T-cell (primary cell): ENCODE results near the gene ACTN1. TPM values are rescaled to one million over a fixed set of nuclear protein-coding genes. Genes with fewer than 3 reads are reported as not detected.

ENCODE experiments used
- ATAC-seq, 4 experiments: fragments of 200-7000 bp in 3 of 4; fragments of 150-1000 bp in 1 of 4; cut with Tn5 transposase; replicated peaks in 1 of 4; 1 replicate in 3 of 4; 2 replicates in 1 of 4; pipeline ENCODE4 v1.10.0; 2021; ENCODE audit warnings: moderate library complexity in 3 of 4, mild to moderate bottlenecking in 2 of 4, moderate number of reproducible peaks in 1 of 4
- CTCF ChIA-PET, 2 donors: fragments of 300-600 bp; sonication (Branson Sonifier 250); formaldehyde crosslinking; loops; one replicate each; lab custom pipeline; 2022; ENCODE audit warnings: antibody characterized with exemption in 2 of 2; lab: Charles Lee
- POLR2A ChIA-PET, 2 donors: fragments of 300-600 bp; sonication (Branson Sonifier 250); formaldehyde crosslinking; loops; one replicate each; lab custom pipeline; 2022; ENCODE audit warnings: antibody characterized with exemption in 2 of 2; lab: Charles Lee
- DNase-seq, 35 experiments: peaks; one replicate each; pipeline versions ENCODE4 v3.0.0 to v3.0.0-alpha.2; 2013 to 2023
- H3K27ac ChIP-seq: one replicate; pipeline ENCODE4 v1.5.1; 2013; ENCODE audit warnings: low read length
- H3K27me3 ChIP-seq, 2 experiments: replicated peaks in 1 of 2; 1 replicate in 1 of 2; 2 replicates in 1 of 2; pipeline versions ENCODE4 v1.6.1 to v1.7.0; 2013; ENCODE audit warnings: low read length in 1 of 2, mixed read lengths in 1 of 2; ENCODE audit not compliant: control insufficient read depth in 2 of 2, insufficient read depth in 2 of 2; ENCODE audit errors: extremely low read depth in 1 of 2
- H3K36me3 ChIP-seq, 2 donors: 1 replicate in 1 of 2; 2 replicates in 1 of 2; pipeline versions ENCODE4 v1.6.1 to v1.7.0; 2013; ENCODE audit warnings: low read length in 1 of 2; ENCODE audit not compliant: control insufficient read depth in 2 of 2, insufficient read depth in 1 of 2; ENCODE audit errors: extremely low read depth in 1 of 2
- H3K4me1 ChIP-seq, 2 experiments: 1 replicate in 1 of 2; 2 replicates in 1 of 2; pipeline versions ENCODE4 v1.6.1 to v1.7.0; 2013; ENCODE audit warnings: low read length in 2 of 2, mixed read lengths in 1 of 2; ENCODE audit not compliant: insufficient read depth in 2 of 2, control insufficient read depth in 1 of 2; ENCODE audit errors: extremely low read depth in 1 of 2
- H3K4me3 ChIP-seq, 2 donors: 1 replicate in 1 of 2; 2 replicates in 1 of 2; pipeline versions ENCODE4 v1.5.1 to v1.7.0; 2013; ENCODE audit warnings: mild to moderate bottlenecking in 2 of 2, low read length in 1 of 2, moderate library complexity in 1 of 2; ENCODE audit not compliant: control insufficient read depth in 1 of 2; ENCODE audit errors: extremely low read depth in 1 of 2
- H3K9me3 ChIP-seq: 2 replicates; pipeline ENCODE4 v1.7.0; 2013
- H3K27ac Mint-ChIP-seq, 2 donors: one replicate each; pipeline ENCODE4 v1.8.0; 2020 to 2021; ENCODE audit warnings: mild to moderate bottlenecking in 2 of 2, mixed read lengths in 2 of 2
- H3K27me3 Mint-ChIP-seq, 2 donors: one replicate each; pipeline ENCODE4 v1.8.0; 2021 to 2022; ENCODE audit warnings: mixed read lengths in 2 of 2
- H3K36me3 Mint-ChIP-seq: one replicate; pipeline ENCODE4 v1.8.0; 2021; ENCODE audit warnings: mixed read lengths
- H3K4me1 Mint-ChIP-seq, 3 donors: one replicate each; pipeline ENCODE4 v1.8.0; 2020 to 2022; ENCODE audit warnings: mixed read lengths in 3 of 3, mild to moderate bottlenecking in 1 of 3
- H3K4me3 Mint-ChIP-seq, 3 donors: one replicate each; pipeline ENCODE4 v1.8.0; 2020 to 2022; ENCODE audit warnings: mild to moderate bottlenecking in 3 of 3, mixed read lengths in 3 of 3, moderate library complexity in 3 of 3
- H3K9me3 Mint-ChIP-seq, 3 donors: one replicate each; pipeline ENCODE4 v1.8.0; 2020 to 2022; ENCODE audit warnings: mixed read lengths in 3 of 3
- whole genome bisulfite sequencing: methylation state at CpG from one replicate; pipeline ENCODE4 v1.1.5; 2013; ENCODE audit warnings: missing lambda C conversion rate; ENCODE audit not compliant: insufficient coverage; 5-methylcytosine and 5-hydroxymethylcytosine counted together
- total RNA-seq, 35 experiments: library from RNA in 6 of 35; stranded (reverse) in 6 of 35; fragments of 120-200 nt in 1 of 35; gene quantifications; one replicate each; pipeline versions ENCODE4 v1.2.1 to v1.2.4 and lab custom pipeline; 2013 to 2026

ACTN1 gene
- total RNA-seq, 5 donors from 2014 or later (not counting 1 experiment from before 2014, with no cell fraction given): 84.8 to 219 (median 122) TPM

DNA sequence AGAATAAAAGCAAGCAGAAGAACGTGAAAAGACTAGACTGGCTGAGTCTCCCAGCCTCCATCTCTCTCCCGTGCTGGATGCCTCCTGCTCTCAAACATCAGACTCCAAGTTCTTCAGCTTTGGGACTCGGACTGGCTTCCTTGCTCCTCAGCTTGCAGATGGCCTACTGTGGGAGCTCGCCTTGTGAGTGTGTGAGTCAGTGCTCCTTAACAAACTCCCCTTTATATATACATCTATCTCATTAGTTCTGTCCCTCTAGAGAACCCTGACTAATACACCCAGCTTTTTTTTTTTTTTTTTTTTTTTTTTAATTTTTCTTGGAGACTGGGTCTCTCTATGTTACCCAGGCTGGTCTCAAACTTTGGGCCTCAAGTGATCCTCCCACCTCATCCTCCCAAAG lies 46.9 kb downstream of the ACTN1 start:
- ChIA-PET POLR2A (no interaction called here), CTCF (interaction anchor here (0.6 to 0.9 kb wide), 4 partner anchors 21 to 129 kb away, joined by 4 to 5 read pairs (median 4); no protein-coding TSS in a partner anchor)
- no peaks in the 10 kb centered on the region for H3K9me3 ChIP-seq
- H3K27ac Mint-ChIP-seq: peak overlapping the region; percentile 67 to 79
- no peaks in the 10 kb centered on the region for H3K27me3 ChIP-seq
- no peak for DNase-seq
- no peak for ATAC-seq
- H3K27me3 Mint-ChIP-seq: no peaks in the 10 kb centered on the region
- H3K36me3 ChIP-seq: peaks cover 0 to 2% of the 10 kb centered on the region in 2 donors
- no peak overlapping the region for H3K4me3 ChIP-seq
- peaks cover 0 to under 1% (median 0%) of the 10 kb centered on the region in 3 donors for H3K9me3 Mint-ChIP-seq
- H3K36me3 Mint-ChIP-seq: peaks cover 12% of the 10 kb centered on the region
- H3K4me1 ChIP-seq: peaks cover 29 to 60% of the 10 kb centered on the region in 2 experiments
- peaks cover 80 to 86% (median 81%) of the 10 kb centered on the region in 3 donors for H3K4me1 Mint-ChIP-seq
- WGBS: 87% methylated on average over 4 of the region's 4 CpGs
- H3K27ac ChIP-seq: no peak overlapping the region
- peak overlapping the region in 1 of 3 donors; percentile 9 for H3K4me3 Mint-ChIP-seq

DNA sequence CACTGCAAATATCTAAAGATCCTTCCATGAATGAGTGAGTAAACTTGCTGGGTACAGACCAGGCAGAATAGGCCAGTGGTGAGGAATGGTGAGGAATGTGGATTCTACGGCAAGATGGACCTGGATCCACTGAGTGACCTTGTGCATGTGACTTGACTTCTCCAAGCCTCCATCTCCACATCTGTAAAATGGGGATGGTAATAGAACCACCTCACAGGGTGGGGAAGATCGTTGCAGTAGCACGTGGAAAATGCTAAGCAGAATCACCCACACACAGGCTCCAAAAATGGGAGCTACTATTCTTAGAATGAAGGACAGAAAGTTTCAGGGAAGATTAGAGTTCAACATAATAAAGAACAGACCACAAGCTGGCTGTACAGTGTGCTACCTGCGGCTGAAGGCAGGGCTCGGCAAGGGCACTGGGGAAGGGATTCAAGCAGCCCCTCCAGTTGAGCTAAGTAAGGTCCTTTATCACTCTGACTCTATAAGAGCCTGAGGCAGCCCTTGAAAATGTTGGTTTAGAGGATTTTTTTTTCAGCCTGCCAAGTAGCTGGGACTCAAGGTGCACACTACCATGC lies 47.5 kb downstream of the ACTN1 start:
- H3K9me3 ChIP-seq: no peaks in the 10 kb centered on the region
- peaks cover 76 to 89% (median 82%) of the 10 kb centered on the region in 3 donors for H3K4me1 Mint-ChIP-seq
- peaks cover 0 to 6% of the 10 kb centered on the region in 2 donors for H3K36me3 ChIP-seq
- H3K4me3 Mint-ChIP-seq: no peak overlapping the region
- H3K36me3 Mint-ChIP-seq: peaks cover 19% of the 10 kb centered on the region
- no peak overlapping the region for H3K4me3 ChIP-seq
- peaks cover 0 to 7% (median under 1%) of the 10 kb centered on the region in 3 donors for H3K9me3 Mint-ChIP-seq
- no peaks in the 10 kb centered on the region for H3K27me3 ChIP-seq
- H3K4me1 ChIP-seq: peaks cover 28 to 56% of the 10 kb centered on the region in 2 experiments
- CTCF ChIA-PET: interaction anchor here (0.6 to 0.9 kb wide), 4 partner anchors 20 to 128 kb away, joined by 4 to 5 read pairs (median 4); no protein-coding TSS in a partner anchor
- ATAC-seq: no peak
- H3K27ac ChIP-seq: no peak overlapping the region
- peak overlapping the region; percentile 67 to 79 for H3K27ac Mint-ChIP-seq
- WGBS: 100% methylated on average over 2 of the region's 5 CpGs
- POLR2A ChIA-PET: no interaction called here
- DNase-seq: no peak
- no peaks in the 10 kb centered on the region for H3K27me3 Mint-ChIP-seq

DNA sequence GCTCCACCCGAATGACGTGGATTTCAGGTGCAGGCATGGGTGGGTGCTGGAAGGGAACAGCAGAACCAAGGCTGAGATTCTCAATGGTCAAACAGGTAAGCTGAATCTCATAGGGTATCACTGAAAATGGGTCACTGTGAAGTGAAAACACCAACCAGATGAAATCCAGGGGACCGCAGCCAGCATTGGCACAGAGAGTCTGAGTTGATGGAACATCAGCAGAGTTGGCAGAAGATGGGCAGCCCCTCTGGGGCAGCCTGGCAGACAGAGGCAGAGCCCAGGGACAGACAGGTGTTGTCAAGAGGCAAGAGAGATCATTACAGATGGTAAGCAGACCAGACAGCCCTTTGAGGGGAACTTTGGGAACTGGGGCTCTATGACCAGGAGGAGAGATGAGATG lies 48.0 kb downstream of the ACTN1 start:
- ChIA-PET POLR2A (no interaction called here), CTCF (no interaction called here)
- peaks cover 28 to 51% of the 10 kb centered on the region in 2 experiments for H3K4me1 ChIP-seq
- H3K9me3 Mint-ChIP-seq: peaks cover under 1 to 10% (median 3%) of the 10 kb centered on the region in 3 donors
- H3K4me1 Mint-ChIP-seq: peaks cover 71 to 87% (median 78%) of the 10 kb centered on the region in 3 donors
- H3K27me3 ChIP-seq: no peaks in the 10 kb centered on the region
- DNase-seq (no peak), ATAC-seq (no peak)
- peak overlapping the region; percentile 66 to 79 for H3K27ac Mint-ChIP-seq
- no peaks in the 10 kb centered on the region for H3K9me3 ChIP-seq
- peaks cover 4 to 8% of the 10 kb centered on the region in 2 donors for H3K36me3 ChIP-seq
- no peak overlapping the region for H3K27ac ChIP-seq
- no peak overlapping the region for H3K4me3 Mint-ChIP-seq
- H3K4me3 ChIP-seq: no peak overlapping the region
- WGBS: 87% methylated on average over 2 of the region's 3 CpGs
- peaks cover 16% of the 10 kb centered on the region for H3K36me3 Mint-ChIP-seq
- no peaks in the 10 kb centered on the region for H3K27me3 Mint-ChIP-seq

DNA sequence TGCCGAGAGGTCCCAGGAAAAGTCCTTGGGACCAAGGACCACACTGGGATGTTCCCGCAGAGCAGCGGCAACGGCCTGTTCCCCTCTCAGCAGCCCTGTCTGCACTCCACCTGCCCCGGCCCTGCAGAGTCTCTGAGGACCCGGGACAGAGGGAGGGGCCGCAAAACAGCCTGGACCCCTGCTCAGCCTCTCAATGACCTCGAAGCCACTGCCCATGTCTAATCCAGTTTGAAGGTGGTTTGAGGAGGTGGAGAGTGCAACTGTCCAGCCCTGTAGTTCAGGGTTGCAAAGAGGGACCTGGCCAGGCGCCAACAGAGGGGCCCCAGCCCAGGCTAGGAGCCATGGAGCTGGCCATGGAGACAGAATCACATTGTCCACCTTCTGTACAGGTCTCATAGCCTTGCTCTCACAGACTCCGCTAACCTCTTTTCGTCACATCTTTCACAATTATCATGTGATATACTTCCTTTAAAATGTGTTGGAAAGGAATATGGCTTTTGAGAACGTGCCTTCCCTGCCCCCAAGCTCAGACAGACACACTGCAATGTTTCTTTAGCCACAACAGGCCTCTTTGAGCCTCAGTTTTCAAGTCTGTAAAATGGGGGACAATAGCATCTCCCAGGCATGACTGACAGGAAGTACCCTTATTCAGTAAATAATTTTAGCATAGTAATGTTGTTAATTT lies 49.3 kb downstream of the ACTN1 start:
- Histone ChIP-seq H3K4me1 (peaks cover 29 to 51% of the 10 kb centered on the region in 2 experiments), H3K36me3 (peaks cover 10 to 13% of the 10 kb centered on the region in 2 donors), H3K27ac (no peak overlapping the region), H3K9me3 (no peaks in the 10 kb centered on the region), H3K4me3 (no peak overlapping the region), H3K27me3 (no peaks in the 10 kb centered on the region)
- Mint-ChIP-seq H3K27me3 (no peaks in the 10 kb centered on the region), H3K9me3 (peaks cover 3 to 13% (median 7%) of the 10 kb centered on the region in 3 donors), H3K36me3 (peaks cover 23% of the 10 kb centered on the region), H3K4me3 (peak overlapping the region in 1 of 3 donors; percentile 72), H3K4me1 (peaks cover 67 to 79% (median 78%) of the 10 kb centered on the region in 3 donors), H3K27ac (peak overlapping the region in 1 of 2 donors; percentile 72)
- DNase-seq (no peak), ATAC-seq (no peak)
- ChIA-PET POLR2A (interaction anchor here in 1 of 2 donors (0.7 kb wide), 1 partner anchor 149 kb away, joined by 3 read pairs; no protein-coding TSS in a partner anchor), CTCF (no interaction called here)
- 88% methylated on average over 9 of the region's 12 CpGs for WGBS

DNA sequence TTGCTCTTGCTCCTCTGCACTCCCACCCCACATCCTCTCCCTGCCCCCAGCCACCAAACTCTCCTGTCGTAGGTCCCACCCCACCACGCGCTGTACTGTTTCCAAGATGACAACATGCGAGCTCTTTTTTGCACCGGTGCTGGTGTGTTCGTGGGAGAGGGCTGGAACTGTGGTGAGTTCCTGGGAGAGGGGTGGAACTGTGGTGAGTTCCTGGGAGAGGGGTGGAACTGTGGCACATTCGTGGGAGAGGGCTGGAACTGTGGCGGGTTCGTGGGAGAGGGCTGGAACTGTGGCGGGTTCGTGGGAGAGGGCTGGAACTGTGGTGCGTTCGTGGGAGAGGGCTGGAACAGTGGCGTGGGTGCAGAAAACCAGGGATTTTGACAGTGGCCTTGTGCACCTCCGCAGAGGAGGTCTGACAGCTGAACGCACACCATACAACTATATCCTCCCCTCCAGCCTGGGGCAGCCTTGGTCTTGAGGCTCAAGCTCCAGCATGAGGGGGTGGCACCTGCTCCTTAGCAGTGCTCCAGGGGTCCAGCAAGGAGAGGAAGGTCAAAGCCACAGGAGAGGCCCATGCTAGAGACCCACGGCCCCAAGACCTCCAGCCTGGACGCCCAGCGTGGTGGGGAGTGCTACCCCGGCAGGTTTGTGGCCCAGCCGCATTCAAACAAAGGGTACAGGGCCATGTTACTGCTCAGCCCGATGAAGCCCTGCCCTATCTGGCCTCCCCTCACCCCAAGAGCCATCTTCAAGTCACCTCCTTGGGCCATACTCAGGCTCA lies 50.1 kb downstream of the ACTN1 start:
- Histone ChIP-seq H3K4me1 (peaks cover 34 to 59% of the 10 kb centered on the region in 2 experiments), H3K36me3 (peaks cover 13 to 15% of the 10 kb centered on the region in 2 donors), H3K9me3 (no peaks in the 10 kb centered on the region), H3K4me3 (peak overlapping the region in 1 of 2 donors; percentile 41), H3K27ac (peak overlapping the region; percentile 36), H3K27me3 (no peaks in the 10 kb centered on the region)
- H3K27ac Mint-ChIP-seq: peak overlapping the region; percentile 84 to 94
- peaks cover 3 to 13% (median 7%) of the 10 kb centered on the region in 3 donors for H3K9me3 Mint-ChIP-seq
- ChIA-PET CTCF (interaction anchor here in 1 of 2 donors (1.0 kb wide), 1 partner anchor 49 kb away, joined by 4 read pairs; no protein-coding TSS in a partner anchor), POLR2A (interaction anchor here in 1 of 2 donors (0.7 kb wide), 1 partner anchor 148 kb away, joined by 3 read pairs; no protein-coding TSS in a partner anchor)
- H3K4me1 Mint-ChIP-seq: peaks cover 69 to 81% (median 78%) of the 10 kb centered on the region in 3 donors
- H3K4me3 Mint-ChIP-seq: peak overlapping the region in 2 of 3 donors; percentile 57 to 72
- ATAC-seq (peak in 3 of 4 experiments; percentile 15 to 41 (median 30)), DNase-seq (no peak)
- no peaks in the 10 kb centered on the region for H3K27me3 Mint-ChIP-seq
- WGBS: 59% methylated on average over 9 of the region's 22 CpGs
- H3K36me3 Mint-ChIP-seq: peaks cover 31% of the 10 kb centered on the region
